GM12878 (cell line): ENCODE data around the gene NDUFV2. TPM values are rescaled to one million over a fixed set of nuclear protein-coding genes. Genes with fewer than 3 reads are reported as not detected.

Source experiments
- ATAC-seq: fragments of 200-7000 bp; cut with Tn5 transposase; 3 replicates; pipeline ENCODE4 v1.9.1; 2020; ENCODE audit warnings: mild to moderate bottlenecking, moderate library complexity
- BruUV-seq: library from RNA; stranded (reverse); fragments of 400-500 nt; replicated peaks from 2 replicates; lab custom pipeline; 2021; lab: Mats Ljungman, UMichigan
- CTCF ChIA-PET: fragments of 300-600 bp; sonication (Branson Sonifier 250); formaldehyde crosslinking; extraction: SDS; loops from one replicate; lab custom pipeline; 2021; ENCODE audit warnings: inconsistent platforms; lab: Yijun Ruan, JAX
- POLR2A ChIA-PET: fragments of 350-600 bp; formaldehyde crosslinking; extraction: SDS; loops from one replicate; lab custom pipeline; 2021; ENCODE audit warnings: inconsistent platforms; lab: Charles Lee
- RAD21 ChIA-PET: fragments of 300-600 bp; sonication (Branson Sonifier 250); formaldehyde crosslinking; loops from one replicate; lab custom pipeline; 2023; ENCODE audit warnings: antibody characterized with exemption; ENCODE audit not compliant: unreplicated experiment; lab: Charles Lee
- SMC1A ChIA-PET: fragments of 300-600 bp; sonication (Branson Sonifier 250); formaldehyde crosslinking; loops from one replicate; lab custom pipeline; 2023; ENCODE audit not compliant: unreplicated experiment, uncharacterized antibody; lab: Charles Lee
- DNase-seq: peaks from one replicate; pipeline ENCODE4 v3.0.0-alpha.2; 2011; ENCODE audit warnings: low read depth, low spot score
- FAIRE-seq: peaks from 3 replicates; lab custom pipeline; 2011; peaks lifted over from hg19 to GRCh38; lab: Jason Lieb, UNC
- H2AFZ ChIP-seq: 2 replicates; pipeline ENCODE4 v1.6.0; 2011; ENCODE audit warnings: low read depth, low read length, control low read depth; ENCODE audit not compliant: control insufficient read depth
- H3K27ac ChIP-seq: 2 replicates; pipeline ENCODE4 v1.5.1; 2011; ENCODE audit warnings: control low read depth; ENCODE audit not compliant: control insufficient read depth, insufficient read depth
- H3K27me3 ChIP-seq, 2 experiments: replicated peaks in 1 of 2; 2 replicates each; pipeline versions ENCODE4 v1.6.0 to v1.6.1; 2011; ENCODE audit warnings: low read length in 1 of 2; ENCODE audit not compliant: control insufficient read depth in 2 of 2, insufficient read depth in 2 of 2
- H3K36me3 ChIP-seq, 2 experiments: 2 replicates each; pipeline ENCODE4 v1.5.1; 2011; ENCODE audit warnings: low read length in 1 of 2; ENCODE audit not compliant: control insufficient read depth in 2 of 2, insufficient read depth in 2 of 2
- H3K4me1 ChIP-seq: 2 replicates; pipeline ENCODE4 v1.6.1; 2011; ENCODE audit warnings: mild to moderate bottlenecking, low read length, moderate library complexity, mixed read lengths; ENCODE audit not compliant: control insufficient read depth, insufficient read depth
- H3K4me2 ChIP-seq: 2 replicates; pipeline ENCODE4 v1.6.0; 2011; ENCODE audit warnings: control low read depth; ENCODE audit not compliant: control insufficient read depth, insufficient read depth
- H3K4me3 ChIP-seq: fragments of 200-600 bp; sonication (generic); 2 replicates; pipeline ENCODE4 v1.5.1; 2016
- H3K79me2 ChIP-seq: 2 replicates; pipeline ENCODE4 v1.6.0; 2011; ENCODE audit warnings: low read length; ENCODE audit not compliant: control insufficient read depth, insufficient read depth
- H3K9ac ChIP-seq: 2 replicates; pipeline ENCODE4 v1.8.0; 2011; ENCODE audit warnings: low read length, control low read depth, mixed read lengths; ENCODE audit not compliant: control insufficient read depth, insufficient read depth
- H3K9me3 ChIP-seq: replicated peaks from 3 replicates; pipeline ENCODE4 v1.5.1; 2011; ENCODE audit warnings: mild to moderate bottlenecking, low read length; ENCODE audit not compliant: control insufficient read depth, insufficient read depth
- H4K20me1 ChIP-seq: 2 replicates; pipeline ENCODE4 v1.6.0; 2011; ENCODE audit not compliant: control insufficient read depth, insufficient read depth
- ELK1 ChIP-seq: IDR thresholded peaks from 2 replicates; pipeline ENCODE4 v1.6.1; 2012; ENCODE audit warnings: low read depth, low read length, improper control_type of control experiment
- NFXL1 ChIP-seq: fragments of 450-650 bp; IDR thresholded peaks from 2 replicates; pipeline ENCODE4 v1.6.1; 2017; ENCODE audit warnings: antibody characterized with exemption, mild to moderate bottlenecking, borderline replicate concordance
- NFYA ChIP-seq: IDR thresholded peaks from 2 replicates; pipeline ENCODE4 v1.6.1; 2011; ENCODE audit warnings: low read depth, mild to moderate bottlenecking, low read length, improper control_type of control experiment, borderline replicate concordance
- POLR2AphosphoS2 ChIP-seq: IDR thresholded peaks from 2 replicates; pipeline ENCODE4 v1.6.1; 2011; ENCODE audit warnings: low read depth, mild to moderate bottlenecking, low read length, improper control_type of control experiment, moderate library complexity
- STAT3 ChIP-seq: IDR thresholded peaks from 2 replicates; pipeline ENCODE4 v1.6.1; 2011; ENCODE audit warnings: low read depth, low read length, improper control_type of control experiment
- WGBS: methylation state at CpG from one replicate; pipeline ENCODE4 v1.1.6; 2016; ENCODE audit warnings: low lambda C conversion rate; ENCODE audit not compliant: insufficient replicate concordance, insufficient coverage; ENCODE audit errors: missing lambda C conversion rate; 5-methylcytosine and 5-hydroxymethylcytosine counted together
- in situ Hi-C: fragments of 300-500 bp; cut with MboI; formaldehyde crosslinking; loops from 9 replicates; pipeline ENCODE4 v1.14.3; 2018; ENCODE audit warnings: mixed read lengths
- intact Hi-C: fragments of 100-400 bp; cut with micrococcal nuclease; formaldehyde crosslinking; loops from one replicate; pipeline ENCODE4 v1.14.2; 2022; ENCODE audit not compliant: unreplicated experiment
- polyA plus RNA-seq, 11 experiments: library from polyadenylated mRNA; depleted of rRNA in 4 of 11; unstranded in 6 of 11; stranded (reverse) in 5 of 11; fragments of >200 nt; fragmentation: Nextera tagmentation in 4 of 11; fragmentation: Illumina TruSeq in 1 of 11; extraction: Ambion mirVana in 4 of 11; extraction: Trizol in 1 of 11; gene quantifications; 1 replicate in 1 of 11; 2 replicates in 10 of 11; pipeline versions ENCODE4 v1.2.1 to v1.2.3, GENCODE V29; 2011 to 2016; ENCODE audit warnings: inconsistent platforms in 2 of 11, missing spikeins in 2 of 11, low read depth in 1 of 11
- total RNA-seq, 4 experiments: library from RNA; depleted of rRNA in 3 of 4; stranded (reverse); fragments of >200 nt in 3 of 4; fragmentation: Illumina TruSeq in 1 of 4; extraction: Trizol in 1 of 4; gene quantifications; 2 replicates each; pipeline versions ENCODE4 v1.2.1 to v1.2.3, GENCODE V29; 2013 to 2021
- TF ChIP-seq, protein P1 (sequence below): IDR thresholded peaks from 2 replicates; pipeline ENCODE4 v1.6.1; 2011; ENCODE audit warnings: mild to moderate bottlenecking, low read depth, low read length, moderate library complexity; ENCODE audit not compliant: insufficient replicate concordance
- TF ChIP-seq, protein P2 (sequence below): fragments of 450-650 bp; IDR thresholded peaks from 2 replicates; pipeline ENCODE4 v1.6.1; 2018; ENCODE audit warnings: borderline replicate concordance, mild to moderate bottlenecking; ENCODE audit not compliant: partially characterized antibody
- TF ChIP-seq, protein P3 (sequence below): fragments of 450-650 bp; IDR thresholded peaks from 2 replicates; pipeline ENCODE4 v1.6.1; 2016; ENCODE audit warnings: mild to moderate bottlenecking

NDUFV2 gene
- total and polyA plus RNA-seq, 10 of the 15 experiments (the other 5 are each of a cell fraction or from before 2014, with no cell fraction given), result 236 to 590 (median 321) TPM

DNA sequence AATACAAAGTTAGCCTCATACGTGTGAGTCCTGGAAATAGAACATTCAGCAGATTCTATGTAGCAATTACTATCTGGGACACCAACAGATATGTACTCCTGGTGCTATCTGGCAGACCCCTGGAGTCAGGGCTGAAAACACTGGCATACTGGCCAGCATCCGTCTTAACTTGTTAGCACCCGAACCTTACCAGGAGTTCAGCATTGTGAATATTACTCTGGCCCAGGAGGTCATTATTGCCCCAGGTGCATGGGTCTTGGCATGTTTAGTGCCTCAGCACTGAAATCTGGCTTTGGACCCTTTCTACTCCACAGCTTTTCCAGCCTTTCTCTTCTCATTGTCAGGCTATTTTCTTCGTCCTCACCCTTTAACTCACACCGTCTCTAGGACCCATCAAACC, 11.9 kb upstream of the NDUFV2 start:
- H3K79me2 ChIP-seq, result no peaks in the 10 kb centered on the region
- no peak for TF ChIP-seq ELK1
- no peak for TF ChIP-seq STAT3
- TF ChIP-seq NFYA, result no peak
- no peak for TF ChIP-seq POLR2AphosphoS2
- no peak for TF ChIP-seq NFXL1
- TF ChIP-seq, protein P1, sequence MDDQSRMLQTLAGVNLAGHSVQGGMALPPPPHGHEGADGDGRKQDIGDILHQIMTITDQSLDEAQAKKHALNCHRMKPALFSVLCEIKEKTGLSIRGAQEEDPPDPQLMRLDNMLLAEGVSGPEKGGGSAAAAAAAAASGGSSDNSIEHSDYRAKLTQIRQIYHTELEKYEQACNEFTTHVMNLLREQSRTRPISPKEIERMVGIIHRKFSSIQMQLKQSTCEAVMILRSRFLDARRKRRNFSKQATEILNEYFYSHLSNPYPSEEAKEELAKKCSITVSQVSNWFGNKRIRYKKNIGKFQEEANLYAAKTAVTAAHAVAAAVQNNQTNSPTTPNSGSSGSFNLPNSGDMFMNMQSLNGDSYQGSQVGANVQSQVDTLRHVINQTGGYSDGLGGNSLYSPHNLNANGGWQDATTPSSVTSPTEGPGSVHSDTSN, result no peak
- TF ChIP-seq, protein P2, sequence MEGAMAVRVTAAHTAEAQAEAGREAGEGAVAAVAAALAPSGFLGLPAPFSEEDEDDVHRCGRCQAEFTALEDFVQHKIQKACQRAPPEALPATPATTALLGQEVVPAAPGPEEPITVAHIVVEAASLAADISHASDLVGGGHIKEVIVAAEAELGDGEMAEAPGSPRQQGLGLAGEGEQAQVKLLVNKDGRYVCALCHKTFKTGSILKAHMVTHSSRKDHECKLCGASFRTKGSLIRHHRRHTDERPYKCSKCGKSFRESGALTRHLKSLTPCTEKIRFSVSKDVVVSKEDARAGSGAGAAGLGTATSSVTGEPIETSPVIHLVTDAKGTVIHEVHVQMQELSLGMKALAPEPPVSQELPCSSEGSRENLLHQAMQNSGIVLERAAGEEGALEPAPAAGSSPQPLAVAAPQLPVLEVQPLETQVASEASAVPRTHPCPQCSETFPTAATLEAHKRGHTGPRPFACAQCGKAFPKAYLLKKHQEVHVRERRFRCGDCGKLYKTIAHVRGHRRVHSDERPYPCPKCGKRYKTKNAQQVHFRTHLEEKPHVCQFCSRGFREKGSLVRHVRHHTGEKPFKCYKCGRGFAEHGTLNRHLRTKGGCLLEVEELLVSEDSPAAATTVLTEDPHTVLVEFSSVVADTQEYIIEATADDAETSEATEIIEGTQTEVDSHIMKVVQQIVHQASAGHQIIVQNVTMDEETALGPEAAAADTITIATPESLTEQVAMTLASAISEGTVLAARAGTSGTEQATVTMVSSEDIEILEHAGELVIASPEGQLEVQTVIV, result no peak
- TF ChIP-seq, protein P3, sequence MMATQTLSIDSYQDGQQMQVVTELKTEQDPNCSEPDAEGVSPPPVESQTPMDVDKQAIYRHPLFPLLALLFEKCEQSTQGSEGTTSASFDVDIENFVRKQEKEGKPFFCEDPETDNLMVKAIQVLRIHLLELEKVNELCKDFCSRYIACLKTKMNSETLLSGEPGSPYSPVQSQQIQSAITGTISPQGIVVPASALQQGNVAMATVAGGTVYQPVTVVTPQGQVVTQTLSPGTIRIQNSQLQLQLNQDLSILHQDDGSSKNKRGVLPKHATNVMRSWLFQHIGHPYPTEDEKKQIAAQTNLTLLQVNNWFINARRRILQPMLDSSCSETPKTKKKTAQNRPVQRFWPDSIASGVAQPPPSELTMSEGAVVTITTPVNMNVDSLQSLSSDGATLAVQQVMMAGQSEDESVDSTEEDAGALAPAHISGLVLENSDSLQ, result no peak
- CTCF ChIA-PET, result no interaction called here
- H3K9ac ChIP-seq, result no peak overlapping the region
- H4K20me1 ChIP-seq, result no peaks in the 10 kb centered on the region
- WGBS, result 89% methylated on average over 5 of the region's 5 CpGs
- no peak overlapping the region for H3K27ac ChIP-seq
- POLR2A ChIA-PET, result interaction anchor here (1.4 kb wide), 1 partner anchor 14 kb away, joined by 3 read pairs; no protein-coding TSS in a partner anchor
- H3K36me3 ChIP-seq, result no peaks in the 10 kb centered on the region
- no TSS peak for BruUV-seq
- no peak overlapping the region for H2AFZ ChIP-seq
- intact Hi-C loops (no loop called here), in situ Hi-C loops (no loop called here)
- no peak overlapping the region for H3K4me3 ChIP-seq
- H3K4me2 ChIP-seq, result no peak overlapping the region
- H3K27me3 ChIP-seq, result no peaks in the 10 kb centered on the region
- DNase-seq (no peak), ATAC-seq (no peak), FAIRE-seq (no peak)
- SMC1A ChIA-PET, result interaction anchor here (0.8 to 1.0 kb wide), 4 partner anchors 9 to 26 kb away, joined by 3 to 7 read pairs (median 4); no protein-coding TSS in a partner anchor
- peaks cover 12% of the 10 kb centered on the region for H3K4me1 ChIP-seq
- no peaks in the 10 kb centered on the region for H3K9me3 ChIP-seq
- RAD21 ChIA-PET, result interaction anchor here (1.1 kb wide), 1 partner anchor 16 kb away, joined by 3 read pairs; no protein-coding TSS in a partner anchor
